ENCODE measurements around the gene SLC25A40.
A peak's percentile ranks its signal among the peaks of the same experiment; 100 is the strongest.

SLC25A40 gene

DNA sequence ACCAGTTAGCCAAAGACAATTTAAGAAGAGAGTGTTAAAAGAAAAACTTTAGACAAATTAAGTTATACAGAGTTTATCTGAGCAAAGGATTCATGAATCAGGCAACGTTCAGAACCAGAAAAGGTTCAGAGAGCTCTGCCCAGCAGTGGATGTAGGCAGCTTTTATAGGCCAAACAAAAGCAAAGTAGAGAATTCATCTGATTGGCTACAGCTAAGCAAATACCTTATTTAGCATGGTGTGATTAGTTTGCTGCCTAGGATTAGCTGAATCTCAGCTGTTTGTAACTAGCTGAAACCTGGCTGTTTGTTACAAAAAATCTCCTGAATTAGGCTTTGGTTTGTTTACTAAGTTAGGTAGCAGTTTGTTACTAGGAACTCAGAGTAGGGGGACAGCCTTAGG is 66.0 kb downstream of the SLC25A40 start:
- in situ Hi-C loops (cut with MboI; ENCODE audit: low sequenced_read_pairs, unreplicated experiment): no loop called here
- no peak for DNase-seq (ENCODE audit: low spot score)

DNA sequence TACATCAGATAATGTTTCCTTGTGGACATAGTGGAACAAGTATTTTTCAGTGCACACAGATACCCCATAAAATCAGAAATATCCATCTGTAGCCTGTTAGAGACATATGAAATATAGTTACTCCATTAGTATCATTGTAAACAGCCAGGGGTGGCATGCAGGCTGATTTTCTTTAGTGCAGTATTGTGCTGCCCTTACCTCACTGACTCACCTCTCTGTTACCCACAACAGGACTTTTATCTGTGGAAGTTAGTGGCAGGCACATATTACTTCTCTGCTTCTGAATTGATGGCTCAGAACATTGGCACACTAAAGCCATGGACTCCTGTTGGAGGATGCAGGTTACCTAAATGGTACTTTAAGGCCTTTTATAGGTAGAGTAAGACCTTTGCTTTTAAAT is 70.0 kb downstream of the SLC25A40 start:
- TF ChIP-seq, protein P1, sequence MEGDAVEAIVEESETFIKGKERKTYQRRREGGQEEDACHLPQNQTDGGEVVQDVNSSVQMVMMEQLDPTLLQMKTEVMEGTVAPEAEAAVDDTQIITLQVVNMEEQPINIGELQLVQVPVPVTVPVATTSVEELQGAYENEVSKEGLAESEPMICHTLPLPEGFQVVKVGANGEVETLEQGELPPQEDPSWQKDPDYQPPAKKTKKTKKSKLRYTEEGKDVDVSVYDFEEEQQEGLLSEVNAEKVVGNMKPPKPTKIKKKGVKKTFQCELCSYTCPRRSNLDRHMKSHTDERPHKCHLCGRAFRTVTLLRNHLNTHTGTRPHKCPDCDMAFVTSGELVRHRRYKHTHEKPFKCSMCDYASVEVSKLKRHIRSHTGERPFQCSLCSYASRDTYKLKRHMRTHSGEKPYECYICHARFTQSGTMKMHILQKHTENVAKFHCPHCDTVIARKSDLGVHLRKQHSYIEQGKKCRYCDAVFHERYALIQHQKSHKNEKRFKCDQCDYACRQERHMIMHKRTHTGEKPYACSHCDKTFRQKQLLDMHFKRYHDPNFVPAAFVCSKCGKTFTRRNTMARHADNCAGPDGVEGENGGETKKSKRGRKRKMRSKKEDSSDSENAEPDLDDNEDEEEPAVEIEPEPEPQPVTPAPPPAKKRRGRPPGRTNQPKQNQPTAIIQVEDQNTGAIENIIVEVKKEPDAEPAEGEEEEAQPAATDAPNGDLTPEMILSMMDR (IDR thresholded peaks at IDR 0.05; ENCODE audit: borderline replicate concordance, control extremely low read depth, extremely low read depth, insufficient read depth, missing control alignments): no peak
- in situ Hi-C loops (cut with MboI; ENCODE audit: low sequenced_read_pairs, unreplicated experiment): loop anchor here (10.0 kb wide), 1 partner anchor 299 kb away; no protein-coding TSS in a partner anchor
- DNase-seq (ENCODE audit: low spot score): no peak

More for the DNA sequence above, 66.0 kb downstream of the SLC25A40 start:
- TF ChIP-seq, protein P1 (IDR thresholded peaks at IDR 0.05; ENCODE audit: borderline replicate concordance, control extremely low read depth, extremely low read depth, insufficient read depth, missing control alignments): no peak

DNA sequence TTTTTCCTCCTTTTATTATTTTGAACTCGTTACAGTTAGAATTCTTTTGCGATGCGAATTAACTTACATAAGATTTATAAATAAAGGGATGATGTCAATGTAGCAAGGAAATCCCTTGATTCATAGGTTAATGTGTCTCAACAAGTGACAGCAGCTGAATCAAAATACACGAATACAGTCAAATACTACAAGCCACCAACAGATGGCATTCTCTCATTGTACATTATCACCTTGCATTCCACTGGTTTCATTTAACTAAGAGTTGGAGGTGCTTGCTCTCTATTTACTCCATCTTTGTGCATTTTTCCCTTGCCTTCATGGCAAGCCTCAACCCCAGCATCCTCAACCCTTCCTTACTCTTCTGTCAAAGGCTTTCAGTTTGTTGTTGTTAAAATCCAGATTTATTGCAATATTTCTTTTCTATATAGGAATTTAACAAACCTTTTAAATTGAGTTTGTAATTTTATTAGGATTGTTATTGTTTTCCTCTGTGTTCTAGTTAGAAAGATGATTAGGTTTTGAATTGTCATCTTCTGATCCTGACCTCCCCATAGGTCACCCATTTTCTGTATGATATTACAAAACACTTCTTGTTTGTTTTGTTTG is 78.3 kb downstream of the SLC25A40 start:
- peak; percentile 50 for DNase-seq (ENCODE audit: low spot score)
- TF ChIP-seq, protein P1 (IDR thresholded peaks at IDR 0.05; ENCODE audit: borderline replicate concordance, control extremely low read depth, extremely low read depth, insufficient read depth, missing control alignments): peak; percentile 70
- in situ Hi-C loops (cut with MboI; ENCODE audit: low sequenced_read_pairs, unreplicated experiment): no loop called here

DNA sequence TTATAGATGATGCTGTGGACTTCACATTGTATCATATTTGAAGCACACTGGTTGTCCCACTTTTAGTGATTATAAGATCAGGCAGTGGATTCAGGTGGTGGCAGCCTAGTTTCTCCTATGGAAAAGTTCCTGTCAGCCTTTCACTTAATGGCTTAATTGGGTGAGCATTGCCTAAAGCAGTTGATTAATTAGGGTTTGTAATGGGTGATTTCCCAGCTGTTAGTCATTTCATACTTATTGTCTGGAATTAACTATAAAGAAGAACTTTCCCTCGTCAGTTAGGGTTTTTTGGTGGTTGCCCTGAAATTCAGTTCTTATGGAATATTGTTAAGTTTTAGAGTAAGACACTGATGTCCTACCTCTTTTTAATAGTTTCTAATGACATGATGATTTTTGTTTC is 78.8 kb downstream of the SLC25A40 start:
- in situ Hi-C loops (cut with MboI; ENCODE audit: low sequenced_read_pairs, unreplicated experiment): no loop called here
- TF ChIP-seq, protein P1 (IDR thresholded peaks at IDR 0.05; ENCODE audit: borderline replicate concordance, control extremely low read depth, extremely low read depth, insufficient read depth, missing control alignments): no peak
- no peak for DNase-seq (ENCODE audit: low spot score)

DNA sequence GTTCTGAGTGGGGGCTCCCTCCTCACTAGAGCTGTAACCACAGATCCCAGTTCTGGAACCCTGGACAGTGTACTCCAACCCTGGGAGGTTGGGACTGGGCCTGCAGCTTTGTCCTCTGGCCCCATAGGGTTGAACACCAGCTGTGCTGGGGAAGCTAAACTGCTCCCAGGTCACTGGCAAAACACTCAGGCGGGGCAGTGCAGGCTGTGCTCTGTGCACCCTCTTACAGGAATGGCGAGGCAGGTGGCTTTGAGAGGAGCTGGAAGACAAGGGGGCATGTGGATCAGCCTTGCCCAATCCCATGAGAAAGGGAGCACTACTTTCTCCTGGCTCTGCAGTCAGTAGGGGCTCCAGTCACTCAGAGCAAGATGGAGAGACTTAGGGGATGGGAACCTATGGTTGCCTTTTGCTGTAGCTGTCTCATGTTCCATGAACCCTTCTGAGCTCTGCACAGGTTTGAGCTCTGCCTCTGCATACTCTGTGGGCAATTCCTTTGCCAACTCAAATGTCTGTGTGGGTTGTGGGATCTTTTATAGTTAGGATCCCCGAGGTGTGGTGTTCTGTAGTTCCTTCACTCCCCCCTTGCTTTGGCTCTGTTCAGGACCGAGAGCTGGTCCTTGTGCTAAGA is 90.7 kb downstream of the SLC25A40 start:
- in situ Hi-C loops (cut with MboI; ENCODE audit: low sequenced_read_pairs, unreplicated experiment): no loop called here
- no peak for DNase-seq (ENCODE audit: low spot score)
- TF ChIP-seq, protein P1 (IDR thresholded peaks at IDR 0.05; ENCODE audit: borderline replicate concordance, control extremely low read depth, extremely low read depth, insufficient read depth, missing control alignments): no peak

DNA sequence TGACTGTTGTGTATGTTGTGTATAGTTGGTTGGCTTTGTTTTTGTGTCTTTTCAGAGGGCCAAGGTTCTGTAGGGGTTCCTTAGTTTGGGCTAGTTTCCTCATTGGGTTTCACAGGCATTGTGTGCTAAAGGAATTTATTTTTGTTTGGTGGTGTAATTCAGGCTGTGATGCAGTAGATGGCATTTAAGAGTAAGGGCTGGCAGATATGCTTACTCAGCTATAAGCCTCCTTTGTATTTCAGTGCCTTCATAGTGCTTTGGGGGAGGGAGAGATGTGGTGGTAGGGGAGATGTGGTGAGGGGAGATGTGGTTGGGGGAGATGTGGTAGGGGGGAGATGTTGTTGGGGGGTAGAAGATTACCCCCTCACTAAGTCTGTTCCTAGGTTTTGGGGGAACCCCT is 91.7 kb downstream of the SLC25A40 start:
- in situ Hi-C loops (cut with MboI; ENCODE audit: low sequenced_read_pairs, unreplicated experiment): no loop called here
- no peak for DNase-seq (ENCODE audit: low spot score)
- TF ChIP-seq, protein P1 (IDR thresholded peaks at IDR 0.05; ENCODE audit: borderline replicate concordance, control extremely low read depth, extremely low read depth, insufficient read depth, missing control alignments): no peak

All from GM13976 (cell line).